ENCODE measurements around the gene PSMB8.

Gene PSMB8

GRCh38 chr6:32794510-32794909, 49.3 kb downstream of the PSMB8 start:
- H3K9me3 ChIP-seq (ENCODE audit: control insufficient read depth, low read length) = no peaks in the 10 kb centered on the region
- WGBS, 2 experiments (ENCODE audit: insufficient coverage in 2 of 2) = 100% methylated on average over 1 of the region's 2 CpGs; no CpG with 5 or more reads in 1 of the 2 experiments
- H3K36me3 ChIP-seq (ENCODE audit: control insufficient read depth, insufficient read depth, low read length) = no peaks in the 10 kb centered on the region
- H3K27ac ChIP-seq (ENCODE audit: low read depth, low read length, severe bottlenecking) = no peak overlapping the region
- H3K4me3 ChIP-seq (ENCODE audit: extremely low read depth, insufficient read depth, low read length, poor library complexity, severe bottlenecking) = no peak overlapping the region
- H3K4me1 ChIP-seq (ENCODE audit: control insufficient read depth, insufficient read depth, low read length, poor library complexity, severe bottlenecking) = peaks cover 5% of the 10 kb centered on the region

GRCh38 chr6:32792901-32793435, 50.9 kb downstream of the PSMB8 start:
- no peak overlapping the region for H3K27ac ChIP-seq (ENCODE audit: low read depth, low read length, severe bottlenecking)
- H3K9me3 ChIP-seq (ENCODE audit: control insufficient read depth, low read length) = no peaks in the 10 kb centered on the region
- H3K4me1 ChIP-seq (ENCODE audit: control insufficient read depth, insufficient read depth, low read length, poor library complexity, severe bottlenecking) = peaks cover 5% of the 10 kb centered on the region
- no CpG with 5 or more reads among the region's 3 CpGs for WGBS, 2 experiments (ENCODE audit: insufficient coverage in 2 of 2)
- no peak overlapping the region for H3K4me3 ChIP-seq (ENCODE audit: extremely low read depth, insufficient read depth, low read length, poor library complexity, severe bottlenecking)
- H3K36me3 ChIP-seq (ENCODE audit: control insufficient read depth, insufficient read depth, low read length) = no peaks in the 10 kb centered on the region
